C4-2B (cell line): ENCODE data around the gene ADI1.

Source experiments
- CTCF ChIP-seq: fragments of 450-650 bp; conservative IDR thresholded peaks from 2 replicates; pipeline ENCODE4 v1.5.1; 2017; ENCODE audit warnings: mild to moderate bottlenecking
- ZFX ChIP-seq: fragments of 450-650 bp; IDR thresholded peaks from 2 replicates; pipeline ENCODE4 v1.6.1; 2017

- no peak for TF ChIP-seq CTCF
- no peak for TF ChIP-seq ZFX
These were observed 68.8 kb downstream of the ADI1 start for GRCh38 chr2:3450385-3451010.
